Epithelial cell of prostate (primary cell): ENCODE data around the gene KNDC1.
"Not testable (repeated sequence)": the region's sequence is repeated elsewhere in the genome, so short reads cannot be mapped to it uniquely, and the experiment has no call there.

ENCODE experiments used
- DNase-seq: peaks from one replicate; pipeline ENCODE4 v3.0.0-alpha.2; 2011; ENCODE audit warnings: low read depth, low spot score
- H3K27ac ChIP-seq: fragments of 450-650 bp; 2 replicates; pipeline ENCODE4 v1.5.1; 2017; ENCODE audit warnings: mild to moderate bottlenecking

The KNDC1 gene

GRCh38 chr10:133234796-133235195 lies 74.8 kb downstream of the KNDC1 start:
- DNase-seq, H3K27ac ChIP-seq: not testable (repeated sequence)

GRCh38 chr10:133235265-133235855 lies 75.3 kb downstream of the KNDC1 start:
- DNase-seq = no peak
- no peak overlapping the region for H3K27ac ChIP-seq

DNA sequence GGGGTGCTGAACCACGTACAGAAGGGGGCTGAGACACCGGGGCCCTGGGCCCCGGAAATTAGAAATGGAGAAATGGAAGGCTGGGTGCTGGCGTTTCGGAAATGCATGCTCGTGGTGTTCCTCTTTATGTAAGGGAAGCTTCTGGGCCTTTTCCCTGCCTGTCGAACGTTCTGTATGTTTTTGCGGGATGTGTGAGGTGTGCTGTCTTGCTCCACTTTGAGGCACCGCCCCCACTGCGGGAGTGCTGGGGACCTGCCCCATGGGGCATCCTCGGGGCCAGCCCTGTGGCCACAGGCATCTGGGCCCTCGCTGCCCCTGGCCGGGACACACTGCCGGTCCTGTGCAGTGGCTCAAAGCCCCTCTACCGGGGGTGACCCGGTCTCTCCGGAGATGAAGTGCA lies 75.9 kb downstream of the KNDC1 start:
- DNase-seq = no peak

DNA sequence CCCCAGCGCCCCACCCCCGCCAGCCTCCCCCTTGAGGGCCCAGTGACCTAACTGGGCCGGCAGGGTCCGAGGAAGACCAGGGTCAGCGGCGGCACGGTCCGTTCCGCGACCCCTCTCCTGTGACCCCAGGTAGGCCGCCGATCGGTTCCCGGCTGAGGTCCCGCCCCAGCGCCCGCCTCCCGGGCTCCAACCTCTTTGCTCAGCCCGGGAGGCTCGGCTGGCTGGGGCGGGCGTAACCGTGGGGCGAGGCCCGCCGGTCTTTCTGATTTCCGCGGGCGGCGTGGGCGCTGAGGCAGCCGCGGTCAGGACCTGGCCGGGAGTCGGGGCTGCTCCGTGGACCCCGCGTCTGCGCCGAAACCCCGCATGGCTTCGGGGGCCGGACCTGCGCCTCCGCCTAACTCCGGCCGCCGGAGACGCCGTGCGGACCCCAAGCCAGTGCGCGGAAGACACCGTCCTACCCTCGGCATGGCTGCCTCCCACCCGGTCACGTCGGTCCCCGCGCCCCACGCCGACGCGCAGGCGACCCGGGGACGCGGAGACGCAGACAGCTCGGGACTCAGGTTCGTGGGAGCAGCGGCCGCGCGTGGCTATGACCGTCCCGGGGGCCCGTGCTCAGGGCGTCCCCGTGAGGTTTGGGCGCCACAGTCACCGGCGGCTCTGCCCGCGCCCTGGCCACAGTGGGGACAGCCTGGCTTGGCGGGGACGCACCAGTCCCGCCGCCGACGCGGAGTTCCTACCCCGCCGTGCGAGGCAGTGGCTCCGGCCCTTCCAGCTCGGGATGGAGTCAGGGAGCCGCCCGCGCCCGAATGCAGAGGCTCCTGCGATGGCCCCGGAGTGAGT lies 76.6 kb downstream of the KNDC1 start:
- no peak overlapping the region for H3K27ac ChIP-seq
- no peak for DNase-seq

More for the DNA sequence above, 75.9 kb downstream of the KNDC1 start:
- no peak overlapping the region for H3K27ac ChIP-seq

DNA sequence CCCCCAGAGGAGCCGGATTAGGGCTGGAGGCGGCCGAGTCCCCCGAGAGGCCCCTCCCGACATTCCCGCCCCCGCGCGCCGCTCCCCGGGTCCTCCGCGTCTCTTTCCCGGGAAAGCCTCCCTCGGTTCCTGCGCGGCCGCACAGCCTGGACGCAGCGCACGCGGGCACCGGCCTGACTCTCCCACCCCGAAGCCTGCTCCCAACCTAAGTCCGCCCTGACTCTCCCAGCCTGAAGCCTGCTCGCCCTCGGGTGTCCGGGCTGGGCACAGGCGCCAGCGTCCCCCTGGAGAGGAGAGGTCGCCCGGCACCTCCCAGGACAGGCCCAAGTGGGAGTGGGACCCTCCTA lies 77.2 kb downstream of the KNDC1 start:
- no peak overlapping the region for H3K27ac ChIP-seq
- no peak for DNase-seq

DNA sequence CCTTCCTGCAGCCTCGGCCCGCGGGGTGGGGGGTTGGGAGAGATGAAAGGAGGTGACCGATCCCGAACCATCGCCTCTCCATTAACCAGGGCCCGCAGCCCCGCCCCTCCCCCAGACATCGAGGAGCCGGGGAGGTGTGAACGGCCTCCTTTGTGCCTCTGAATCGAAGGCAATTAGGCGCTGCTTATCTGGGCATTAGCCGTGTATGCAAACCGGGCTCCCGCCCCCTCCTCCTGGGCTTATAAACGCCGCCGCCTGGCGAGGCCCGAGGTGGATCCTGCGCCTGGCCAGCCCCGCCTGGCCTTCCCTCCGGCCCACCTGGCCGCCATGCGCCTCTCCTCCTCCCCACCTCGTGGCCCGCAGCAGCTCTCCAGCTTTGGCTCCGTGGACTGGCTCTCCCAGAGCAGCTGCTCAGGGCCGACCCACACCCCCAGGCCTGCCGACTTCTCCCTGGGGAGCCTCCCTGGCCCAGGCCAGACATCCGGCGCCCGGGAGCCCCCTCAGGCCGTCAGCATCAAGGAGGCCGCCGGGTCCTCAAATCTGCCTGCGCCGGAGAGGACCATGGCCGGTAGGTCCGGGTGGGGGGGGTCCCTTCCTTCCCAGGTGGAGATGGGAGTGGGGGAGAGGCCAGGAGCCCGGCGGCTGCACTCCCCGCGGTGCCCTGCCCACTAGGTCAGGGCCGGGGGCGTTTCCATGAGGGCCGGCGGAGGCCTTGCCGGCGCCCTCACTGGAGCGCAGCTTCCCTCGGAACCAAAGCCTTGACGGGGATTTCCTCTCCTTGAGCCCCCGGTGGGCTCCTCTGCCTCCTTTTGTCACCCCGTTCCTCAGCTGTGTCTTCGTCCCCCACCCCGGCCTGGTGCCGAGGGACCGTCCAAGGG lies 77.8 kb downstream of the KNDC1 start, which contains the start of gene VENTX:
TSS of gene VENTX (plus strand) at position 268 of the 878 bp plus-strand sequence. CDS start at position 328, 60 bp downstream.
- H3K27ac ChIP-seq = no peak within 1 kb of the TSS
- DNase-seq = no peak

DNA sequence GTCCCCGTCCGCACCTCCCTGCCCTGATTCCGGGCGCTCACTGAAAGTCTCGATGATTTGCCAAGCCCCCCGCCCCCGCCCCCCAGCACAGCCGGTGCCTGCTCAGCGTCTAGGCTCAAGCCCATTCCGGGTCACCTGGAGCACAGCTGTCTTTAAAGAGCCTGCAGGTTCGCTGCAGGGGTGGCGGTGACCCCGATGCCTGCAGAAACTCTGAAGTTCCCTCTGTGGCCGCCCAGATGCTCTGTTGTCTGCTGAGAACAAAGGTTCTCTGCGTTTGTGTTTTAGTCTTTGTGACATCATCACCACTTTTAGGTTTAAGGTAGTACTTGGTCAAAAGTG lies 78.4 kb downstream of the KNDC1 start:
- H3K27ac ChIP-seq = no peak overlapping the region
- DNase-seq = no peak

DNA sequence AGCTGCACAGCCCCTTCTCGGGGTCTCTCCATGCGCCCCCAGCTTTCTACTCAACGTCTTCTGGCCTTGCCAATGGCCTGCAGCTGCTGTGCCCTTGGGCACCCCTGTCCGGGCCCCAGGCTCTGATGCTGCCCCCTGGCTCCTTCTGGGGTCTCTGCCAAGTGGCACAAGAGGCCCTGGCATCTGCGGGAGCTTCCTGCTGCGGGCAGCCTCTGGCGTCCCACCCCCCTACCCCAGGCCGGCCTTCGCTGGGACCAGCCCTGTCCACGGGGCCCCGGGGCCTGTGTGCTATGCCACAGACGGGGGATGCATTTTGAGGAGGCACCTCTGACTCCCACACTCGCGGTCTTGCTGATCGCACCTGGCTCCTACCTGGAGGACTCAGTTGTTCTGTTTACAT lies 80.0 kb downstream of the KNDC1 start:
- no peak overlapping the region for H3K27ac ChIP-seq
- DNase-seq = no peak

DNA sequence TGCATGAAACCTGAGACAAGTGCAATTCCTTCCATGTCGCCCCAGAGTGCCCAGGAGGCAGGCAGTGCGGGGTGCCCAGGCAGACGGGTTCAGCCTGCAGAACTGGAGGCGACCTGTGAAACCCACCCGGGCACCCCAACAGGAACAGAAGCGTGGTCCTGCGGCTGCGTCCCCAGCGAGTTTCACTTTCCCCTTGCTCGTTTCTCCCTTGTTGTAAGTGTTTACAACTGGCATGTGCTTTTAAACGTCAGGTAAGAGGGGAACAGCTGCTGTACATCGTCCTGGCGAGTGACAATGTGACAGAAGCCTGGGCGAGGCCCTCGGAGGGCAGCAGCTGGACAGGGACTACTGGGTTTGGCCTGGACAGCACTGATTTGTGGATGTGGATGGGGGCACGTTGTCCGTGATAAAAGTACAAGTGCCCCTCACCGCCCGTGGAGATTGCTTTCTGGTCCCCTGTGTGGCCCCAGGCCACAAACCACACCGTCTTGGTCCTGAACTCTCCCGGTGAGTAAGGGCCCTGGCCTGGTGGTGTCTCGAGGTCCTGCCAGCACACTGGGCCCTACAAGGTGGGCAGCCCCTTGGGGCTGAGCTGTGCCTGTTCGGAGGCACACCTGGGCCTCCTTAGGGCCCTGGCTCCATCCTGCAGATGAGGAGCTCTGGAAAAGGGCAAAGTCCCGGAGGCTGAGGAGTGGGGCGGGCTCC lies 81.6 kb downstream of the KNDC1 start:
- H3K27ac ChIP-seq = no peak overlapping the region
- DNase-seq = no peak

GRCh38 chr10:133242611-133243356 lies 82.8 kb downstream of the KNDC1 start:
- no peak for DNase-seq
- H3K27ac ChIP-seq = no peak overlapping the region

DNA sequence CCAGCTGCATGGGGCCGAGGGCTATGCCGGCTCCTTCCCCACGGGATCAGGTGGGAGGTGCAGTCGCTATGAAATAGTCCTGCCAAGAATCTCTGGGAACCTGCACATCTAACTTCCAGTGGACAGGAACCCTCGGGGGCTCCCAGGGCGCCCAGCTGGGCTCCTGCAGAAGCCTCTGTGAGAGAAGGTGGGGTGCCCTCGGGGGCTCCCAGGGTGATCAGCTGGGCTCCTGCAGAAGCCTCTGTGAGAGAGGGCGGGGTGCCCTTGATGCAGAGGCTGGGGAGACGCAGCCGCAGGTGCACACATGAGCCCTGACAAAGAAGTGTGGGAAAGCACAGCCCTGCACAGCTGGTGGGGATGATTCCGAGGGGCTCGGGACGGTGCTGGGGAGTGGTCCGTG lies 83.6 kb downstream of the KNDC1 start:
- H3K27ac ChIP-seq = no peak overlapping the region
- DNase-seq = no peak

DNA sequence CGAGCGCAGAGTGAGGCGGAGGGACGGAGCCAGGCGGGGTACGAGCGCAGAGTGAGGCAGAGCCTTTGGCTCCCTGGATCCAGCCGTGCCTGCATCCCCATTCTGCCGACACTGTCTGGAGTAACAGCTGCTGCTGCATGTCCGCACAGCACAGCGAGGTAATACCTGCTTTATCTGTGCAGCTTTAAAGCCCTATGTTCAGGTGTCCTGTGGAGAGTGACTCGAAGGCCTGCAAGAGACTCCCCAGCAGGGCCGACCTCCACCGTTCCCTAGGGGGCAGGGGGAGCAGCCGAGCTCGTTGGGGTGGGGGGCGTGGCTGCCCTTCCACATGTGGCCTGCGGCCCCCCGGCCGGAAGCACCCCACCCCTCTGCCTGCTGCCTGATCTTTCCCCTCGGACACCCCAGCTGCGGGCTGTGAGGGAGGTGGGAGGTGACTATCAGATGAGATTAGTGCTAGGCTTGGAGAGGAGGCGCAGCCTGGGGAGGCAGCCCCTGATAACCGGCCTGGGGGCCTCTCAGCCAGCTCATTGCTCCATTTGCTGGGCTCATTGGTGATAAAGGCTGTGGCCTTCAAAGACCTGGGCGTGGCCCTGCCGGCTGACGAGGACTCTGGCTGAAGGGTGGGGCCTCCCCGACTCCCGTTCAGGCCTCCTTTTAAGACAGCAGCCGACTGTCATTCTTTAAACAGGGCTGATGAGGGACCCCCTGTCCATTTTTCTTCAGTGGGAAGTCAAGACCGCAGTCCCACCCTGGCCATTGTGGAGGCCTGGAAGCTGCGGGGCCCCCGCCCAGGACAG lies 85.6 kb downstream of the KNDC1 start:
- DNase-seq = no peak
- no peak overlapping the region for H3K27ac ChIP-seq

GRCh38 chr10:133246236-133246626 lies 86.2 kb downstream of the KNDC1 start:
- no peak overlapping the region for H3K27ac ChIP-seq
- DNase-seq = no peak

- H3K27ac ChIP-seq = no peak overlapping the region
- no peak for DNase-seq
Observed at GRCh38 chr10:133247681-133248333, 87.8 kb downstream of the KNDC1 start.

DNA sequence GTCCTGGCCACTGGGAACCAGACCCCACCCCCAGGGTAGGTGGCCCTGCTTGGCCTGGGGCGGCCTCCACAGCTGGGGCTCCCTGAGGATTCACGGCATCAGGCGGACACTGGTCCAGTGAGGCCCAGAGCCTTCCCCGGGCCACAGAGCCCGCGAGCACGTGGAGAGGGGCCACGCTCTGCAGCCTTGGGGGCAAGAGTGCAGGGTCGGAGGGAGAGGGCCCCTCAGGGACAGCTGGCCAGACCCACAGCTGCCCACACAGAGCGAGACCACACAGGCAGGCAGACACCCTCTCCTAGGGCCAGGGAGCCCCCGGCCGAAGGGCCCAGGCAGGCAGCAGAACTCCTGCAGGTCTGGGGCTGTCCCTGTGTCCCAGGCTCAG lies 88.3 kb downstream of the KNDC1 start:
- no peak overlapping the region for H3K27ac ChIP-seq

GRCh38 chr10:133249094-133249780 lies 89.2 kb downstream of the KNDC1 start:
- no peak for DNase-seq
- no peak overlapping the region for H3K27ac ChIP-seq

More for the DNA sequence above, 88.3 kb downstream of the KNDC1 start:
- DNase-seq = no peak

- DNase-seq = no peak
Observed at GRCh38 chr10:133249975-133250754, 90.1 kb downstream of the KNDC1 start.

More at GRCh38 chr10:133249975-133250754, 90.1 kb downstream of the KNDC1 start:
- H3K27ac ChIP-seq = no peak overlapping the region
